ENCODE results near the gene SHROOM4.

The SHROOM4 gene

GRCh38 chrX:50617183-50617582 is 196.8 kb downstream of the SHROOM4 start:
- TF ChIP-seq MYC (IDR thresholded peaks at IDR 0.05; ENCODE audit: low read depth, low read length): no peak
- no peak for TF ChIP-seq POLR2A (IDR thresholded peaks at IDR 0.05; ENCODE audit: extremely low read depth, insufficient read length)
- TF ChIP-seq MAX (IDR thresholded peaks at IDR 0.05; ENCODE audit: low read depth, low read length): no peak
- TF ChIP-seq CTCF (IDR thresholded peaks at IDR 0.05; ENCODE audit: low read depth, low read length): no peak
- no peak overlapping the region for H3K4me3 ChIP-seq (ENCODE audit: low read depth, low read length)
- DNase-seq (ENCODE audit: low read depth): no peak

- DNase-seq (ENCODE audit: low read depth): no peak
- H3K4me3 ChIP-seq (ENCODE audit: low read depth, low read length): no peak overlapping the region
- TF ChIP-seq MYC (IDR thresholded peaks at IDR 0.05; ENCODE audit: low read depth, low read length): no peak
- TF ChIP-seq CTCF (IDR thresholded peaks at IDR 0.05; ENCODE audit: low read depth, low read length): no peak
Observed at GRCh38 chrX:50615570-50616158, 198.3 kb downstream of the SHROOM4 start.

GRCh38 chrX:50614460-50614859 is 199.5 kb downstream of the SHROOM4 start:
- no peak for DNase-seq (ENCODE audit: low read depth)
- no peak overlapping the region for H3K4me3 ChIP-seq (ENCODE audit: low read depth, low read length)
- no peak for TF ChIP-seq POLR2A (IDR thresholded peaks at IDR 0.05; ENCODE audit: extremely low read depth, insufficient read length)
- TF ChIP-seq MYC (IDR thresholded peaks at IDR 0.05; ENCODE audit: low read depth, low read length): no peak

- DNase-seq (ENCODE audit: low read depth): no peak
- TF ChIP-seq MYC (IDR thresholded peaks at IDR 0.05; ENCODE audit: low read depth, low read length): no peak
- no peak for TF ChIP-seq MAX (IDR thresholded peaks at IDR 0.05; ENCODE audit: low read depth, low read length)
- no peak for TF ChIP-seq CTCF (IDR thresholded peaks at IDR 0.05; ENCODE audit: low read depth, low read length)
- TF ChIP-seq POLR2A (IDR thresholded peaks at IDR 0.05; ENCODE audit: extremely low read depth, insufficient read length): no peak
- no peak overlapping the region for H3K4me3 ChIP-seq (ENCODE audit: low read depth, low read length)
Observed at GRCh38 chrX:50613846-50614245, 200.1 kb downstream of the SHROOM4 start.

- DNase-seq (ENCODE audit: low read depth): no peak
- H3K4me3 ChIP-seq (ENCODE audit: low read depth, low read length): no peak overlapping the region
- TF ChIP-seq CTCF (IDR thresholded peaks at IDR 0.05; ENCODE audit: low read depth, low read length): no peak
Observed at GRCh38 chrX:50609796-50610195, 204.2 kb downstream of the SHROOM4 start.

- no peak for DNase-seq (ENCODE audit: low read depth)
- TF ChIP-seq POLR2A (IDR thresholded peaks at IDR 0.05; ENCODE audit: extremely low read depth, insufficient read length): no peak
- TF ChIP-seq MAX (IDR thresholded peaks at IDR 0.05; ENCODE audit: low read depth, low read length): no peak
- TF ChIP-seq MYC (IDR thresholded peaks at IDR 0.05; ENCODE audit: low read depth, low read length): no peak
- TF ChIP-seq CTCF (IDR thresholded peaks at IDR 0.05; ENCODE audit: low read depth, low read length): no peak
- H3K4me3 ChIP-seq (ENCODE audit: low read depth, low read length): no peak overlapping the region
Observed at GRCh38 chrX:50606300-50606950, 207.6 kb downstream of the SHROOM4 start.
